Lower leg skin (tissue), 3 donors: Measurements from ENCODE around the gene HEMK1.

Experiments
- CTCF ChIP-seq, 3 donors: fragments of 450-650 bp; IDR thresholded peaks; one replicate each; pipeline ENCODE4 v1.5.1; 2016; ENCODE audit warnings: antibody characterized with exemption in 3 of 3, mild to moderate bottlenecking in 3 of 3, moderate library complexity in 2 of 3
- POLR2A ChIP-seq, 2 donors: fragments of 450-650 bp; IDR thresholded peaks; one replicate each; pipeline ENCODE4 v1.6.1; 2016 to 2017; ENCODE audit warnings: antibody characterized with exemption in 2 of 2, mild to moderate bottlenecking in 1 of 2, moderate library complexity in 1 of 2

GRCh38 chr3:50626401-50626800, 57.1 kb downstream of the HEMK1 start:
- no peak for TF ChIP-seq CTCF (IDR thresholded peaks at IDR 0.05)
- no peak for TF ChIP-seq POLR2A (IDR thresholded peaks at IDR 0.05)
